NCI-H2227 (cell line): ENCODE results near the gene HEATR1.

Experiments used
- DNase-seq: peaks from one replicate; lab custom pipeline; 2025; ENCODE audit not compliant: unreplicated experiment; lab: John Stamatoyannopoulos, UW

HEATR1 gene

GRCh38 chr1:236540813-236541465, 63.4 kb downstream of the HEATR1 start:
- no peak for DNase-seq

GRCh38 chr1:236536540-236536939, 67.8 kb downstream of the HEATR1 start:
- no peak for DNase-seq

- DNase-seq, result peak; percentile 70
Observed at GRCh38 chr1:236535662-236536161, 68.6 kb downstream of the HEATR1 start.

DNA sequence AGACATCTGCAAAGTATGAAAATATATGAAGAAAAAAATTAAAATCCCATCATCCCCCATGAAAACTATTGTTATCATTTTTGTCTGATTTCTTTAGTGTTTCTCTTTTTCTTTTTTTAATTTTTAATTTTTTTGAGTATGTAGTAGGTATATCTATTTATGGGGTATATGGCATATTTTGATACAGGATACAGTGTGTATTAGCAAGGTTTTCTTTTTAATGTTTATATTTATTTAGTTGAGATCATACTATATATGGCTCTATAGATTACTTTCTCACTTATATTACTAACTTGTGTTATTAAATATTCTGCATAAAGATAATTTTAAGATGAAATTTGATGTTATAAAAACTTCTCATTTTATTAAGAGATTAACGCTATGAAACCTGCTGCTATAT, 69.1 kb downstream of the HEATR1 start:
- DNase-seq, result no peak

GRCh38 chr1:236534151-236534651, 70.1 kb downstream of the HEATR1 start:
- DNase-seq, result no peak

DNA sequence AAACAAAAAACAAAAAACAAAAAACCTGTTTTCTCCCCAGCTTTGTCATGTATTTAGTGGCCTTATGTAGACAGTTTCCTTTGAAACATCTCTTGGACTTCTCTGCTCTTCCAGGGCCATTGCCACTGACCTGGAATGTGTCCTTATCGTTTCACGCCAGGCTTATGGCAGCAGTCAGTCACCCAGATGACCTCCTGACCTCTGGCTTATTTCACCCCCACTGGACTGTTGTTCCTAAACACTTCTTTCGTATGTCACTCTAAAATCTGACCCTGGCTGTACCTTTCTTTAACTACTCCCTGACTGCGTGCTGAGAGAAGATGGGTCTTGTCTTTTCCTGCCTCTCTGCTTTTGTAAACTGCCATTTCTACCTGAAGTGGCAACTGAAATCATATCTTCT, 71.5 kb downstream of the HEATR1 start:
- no peak for DNase-seq

- no peak for DNase-seq
Observed at GRCh38 chr1:236530959-236531358, 73.4 kb downstream of the HEATR1 start.

- DNase-seq, result no peak
Observed at GRCh38 chr1:236530286-236530685, 74.0 kb downstream of the HEATR1 start.

- no peak for DNase-seq
Observed at GRCh38 chr1:236526079-236526478, 78.2 kb downstream of the HEATR1 start.

GRCh38 chr1:236524895-236525184, 79.5 kb downstream of the HEATR1 start:
- no peak for DNase-seq

DNA sequence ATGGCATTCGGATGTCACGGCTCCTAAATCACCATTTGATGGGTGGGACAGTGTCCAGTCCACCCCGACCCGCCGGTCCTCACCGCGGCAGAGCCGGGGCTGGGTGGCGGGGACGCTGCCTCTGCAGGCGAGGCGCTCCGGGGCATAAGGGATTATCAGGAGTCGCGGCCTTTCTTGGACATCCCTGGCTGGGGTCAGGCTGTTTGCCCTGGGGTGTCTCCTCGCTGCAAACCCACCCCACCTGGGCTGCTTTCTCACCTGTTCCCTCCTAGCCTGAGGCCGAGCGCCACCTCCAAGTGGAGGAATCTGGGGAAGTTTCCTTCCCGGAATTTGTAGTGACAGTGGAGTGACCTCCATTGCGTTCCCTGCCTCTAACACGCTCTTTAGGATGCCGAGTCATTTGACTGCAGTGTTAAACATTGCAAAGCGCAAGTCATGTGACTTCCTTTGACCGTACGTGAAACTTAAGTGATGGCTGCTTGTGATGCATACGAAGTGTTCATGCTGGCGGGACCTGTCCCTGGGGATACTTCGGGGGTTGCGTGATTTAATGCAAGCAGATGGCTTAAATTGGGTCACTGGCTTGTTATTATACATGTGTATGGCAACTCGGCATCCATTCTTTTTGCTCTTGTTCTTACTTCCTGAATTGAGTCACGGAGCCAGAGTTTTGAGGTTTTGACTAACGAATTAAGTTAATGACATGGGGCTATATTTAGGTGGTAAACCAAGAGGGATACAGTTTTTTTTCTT, 80.0 kb downstream of the HEATR1 start:
- DNase-seq, result peak; percentile 75

- peak; percentile 87 for DNase-seq
Observed at GRCh38 chr1:236523704-236524141, 80.6 kb downstream of the HEATR1 start, which contains the start of gene LGALS8. Gene LGALS8 (plus strand): TSS chr1:236523982. CDS start chr1:236526071, 2,089 bp downstream.

- no peak for DNase-seq
Observed at GRCh38 chr1:236522937-236523703, 81.2 kb downstream of the HEATR1 start.

DNA sequence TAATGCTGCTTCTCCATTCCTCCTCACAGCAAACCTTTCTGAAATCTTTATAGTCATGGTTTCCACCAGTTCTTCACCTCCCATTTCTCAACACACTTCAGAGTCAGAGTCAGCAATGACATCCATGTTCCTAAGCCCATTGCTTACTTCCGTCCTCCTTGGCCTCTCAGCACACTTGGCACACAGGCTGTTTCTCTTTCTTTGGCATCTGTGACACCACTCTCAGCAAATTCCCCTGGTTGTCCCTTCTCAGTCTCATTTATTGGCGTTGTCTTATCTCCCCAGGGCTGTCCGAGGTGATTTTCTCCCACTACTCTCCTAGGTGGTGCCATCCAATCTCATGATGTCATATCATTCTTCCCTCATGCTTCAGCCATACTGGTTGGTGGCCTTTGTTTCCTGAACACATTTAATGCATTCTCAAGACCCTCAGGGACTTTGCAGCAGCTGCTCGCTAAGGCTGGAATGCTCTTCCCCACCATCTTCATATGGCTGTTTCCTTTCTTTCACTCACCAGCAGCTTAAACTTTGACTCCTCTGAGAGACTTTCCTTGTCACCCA, 83.8 kb downstream of the HEATR1 start:
- no peak for DNase-seq

DNA sequence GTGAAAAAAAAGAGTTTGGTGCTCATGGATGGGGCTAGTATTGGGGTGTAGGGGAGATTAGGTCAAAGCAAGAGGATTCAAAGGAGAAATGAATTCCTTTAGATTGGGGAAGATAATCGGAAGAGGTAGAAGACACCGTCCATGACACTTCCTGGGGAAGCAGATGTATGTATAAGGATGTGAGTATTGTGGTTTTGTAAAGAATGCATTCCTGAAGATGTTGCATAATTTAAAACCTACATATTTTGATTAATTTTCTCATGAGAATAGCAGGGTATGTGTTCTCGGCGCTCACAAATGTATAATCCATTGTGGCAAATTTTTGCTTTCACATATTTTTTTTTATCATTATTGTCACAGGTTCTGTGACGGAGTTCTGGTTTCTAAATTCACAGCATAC, 86.0 kb downstream of the HEATR1 start:
- no peak for DNase-seq

- DNase-seq, result no peak
Observed at GRCh38 chr1:236516929-236517704, 87.2 kb downstream of the HEATR1 start.

- DNase-seq, result no peak
Observed at GRCh38 chr1:236515443-236515958, 88.8 kb downstream of the HEATR1 start.

- no peak for DNase-seq
Observed at GRCh38 chr1:236514703-236515442, 89.4 kb downstream of the HEATR1 start.

DNA sequence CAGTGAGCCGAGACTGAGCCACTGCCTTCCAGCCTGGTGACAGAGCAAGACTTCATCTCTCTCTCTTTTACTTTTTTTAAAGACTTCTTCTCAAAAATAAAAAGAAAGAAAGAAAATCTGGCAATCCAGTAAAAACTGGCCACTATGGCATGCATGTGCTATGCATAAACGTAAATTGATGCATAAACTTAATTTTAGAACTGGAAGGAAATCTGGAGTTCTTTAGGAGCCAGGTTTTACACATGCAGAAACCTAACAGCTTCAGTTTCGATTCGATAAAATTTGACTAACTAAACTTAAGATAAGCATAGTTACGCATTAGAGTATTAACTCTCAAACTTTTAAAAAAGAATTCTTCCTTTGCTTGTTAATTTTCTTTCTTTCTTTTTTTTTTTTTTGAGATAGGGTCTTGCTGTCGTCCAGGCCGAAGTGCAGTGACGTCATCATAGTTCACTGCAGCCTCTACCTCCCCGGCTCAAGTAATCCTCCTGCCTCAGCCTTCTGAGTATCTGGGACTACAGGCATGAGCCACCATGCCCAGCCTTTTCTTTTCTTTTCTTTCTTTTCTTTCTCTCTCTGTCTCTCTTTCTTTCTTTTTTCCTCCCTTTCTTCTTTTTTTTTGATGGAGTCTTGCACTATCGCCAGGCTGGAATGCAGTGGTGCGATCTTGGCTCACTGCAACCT, 92.4 kb downstream of the HEATR1 start:
- no peak for DNase-seq
